Measurements from ENCODE around the gene LNPEP.

GRCh38 chr5:96972599-96973334, 36.9 kb downstream of the LNPEP start:
- TF ChIP-seq CTCF (IDR thresholded peaks at IDR 0.05 in 2 of 3, conservative IDR thresholded peaks at IDR 0.05 in 1 of 3; ENCODE audit: control insufficient read depth in 2 of 3, extremely low read depth in 1 of 3, insufficient read depth in 1 of 3, low read depth in 3 of 3, low read length in 3 of 3), result no peak
- no peak for TF ChIP-seq E2F8 (IDR thresholded peaks at IDR 0.05; ENCODE audit: low read depth, partially characterized antibody)

All from GM12878 (cell line).